RWPE2 (cell line): ENCODE results near the gene TST.

ENCODE experiments used
- ATAC-seq: fragments of 200-7000 bp; cut with Tn5 transposase; 3 replicates; pipeline ENCODE4 v1.9.1; 2021; ENCODE audit warnings: low read depth
- DNase-seq: peaks from one replicate; pipeline ENCODE4 v3.0.0-alpha.2; 2020; ENCODE audit warnings: low spot score
- H3K27ac ChIP-seq: fragments of 450-650 bp; 2 replicates; pipeline ENCODE4 v1.5.1; 2017; ENCODE audit warnings: mild to moderate bottlenecking; ENCODE audit not compliant: poor library complexity, severe bottlenecking
- H3K27me3 ChIP-seq: fragments of 250-450 bp; sonication (Bioruptor Pico); 2 replicates; pipeline ENCODE4 v1.5.1; 2021; ENCODE audit warnings: mild to moderate bottlenecking, moderate library complexity; ENCODE audit not compliant: insufficient read depth, poor library complexity, severe bottlenecking
- H3K36me3 ChIP-seq: fragments of 250-450 bp; sonication (Bioruptor Pico); 2 replicates; pipeline ENCODE4 v1.5.1; 2020; ENCODE audit warnings: low read depth, mild to moderate bottlenecking, moderate library complexity
- H3K4me1 ChIP-seq: fragments of 250-450 bp; sonication (Bioruptor Pico); 2 replicates; pipeline ENCODE4 v1.5.1; 2021; ENCODE audit warnings: mild to moderate bottlenecking, moderate library complexity; ENCODE audit not compliant: insufficient read depth, poor library complexity, severe bottlenecking
- H3K4me3 ChIP-seq: fragments of 250-450 bp; sonication (Bioruptor Pico); 2 replicates; pipeline ENCODE4 v1.5.1; 2021; ENCODE audit warnings: mild to moderate bottlenecking, moderate library complexity; ENCODE audit not compliant: severe bottlenecking
- H3K9me3 ChIP-seq: fragments of 250-450 bp; sonication (Bioruptor Pico); 2 replicates; pipeline ENCODE4 v1.5.1; 2021; ENCODE audit warnings: mild to moderate bottlenecking, moderate library complexity; ENCODE audit not compliant: severe bottlenecking
- TF ChIP-seq, protein P1 (sequence below): fragments of 450-650 bp; IDR thresholded peaks from one replicate; pipeline ENCODE4 v1.5.1; 2017; ENCODE audit warnings: mild to moderate bottlenecking, moderate library complexity; ENCODE audit not compliant: poor library complexity, severe bottlenecking

Gene TST

GRCh38 chr22:37010976-37011375, 8.3 kb downstream of the TST start:
- TF ChIP-seq, protein P1, sequence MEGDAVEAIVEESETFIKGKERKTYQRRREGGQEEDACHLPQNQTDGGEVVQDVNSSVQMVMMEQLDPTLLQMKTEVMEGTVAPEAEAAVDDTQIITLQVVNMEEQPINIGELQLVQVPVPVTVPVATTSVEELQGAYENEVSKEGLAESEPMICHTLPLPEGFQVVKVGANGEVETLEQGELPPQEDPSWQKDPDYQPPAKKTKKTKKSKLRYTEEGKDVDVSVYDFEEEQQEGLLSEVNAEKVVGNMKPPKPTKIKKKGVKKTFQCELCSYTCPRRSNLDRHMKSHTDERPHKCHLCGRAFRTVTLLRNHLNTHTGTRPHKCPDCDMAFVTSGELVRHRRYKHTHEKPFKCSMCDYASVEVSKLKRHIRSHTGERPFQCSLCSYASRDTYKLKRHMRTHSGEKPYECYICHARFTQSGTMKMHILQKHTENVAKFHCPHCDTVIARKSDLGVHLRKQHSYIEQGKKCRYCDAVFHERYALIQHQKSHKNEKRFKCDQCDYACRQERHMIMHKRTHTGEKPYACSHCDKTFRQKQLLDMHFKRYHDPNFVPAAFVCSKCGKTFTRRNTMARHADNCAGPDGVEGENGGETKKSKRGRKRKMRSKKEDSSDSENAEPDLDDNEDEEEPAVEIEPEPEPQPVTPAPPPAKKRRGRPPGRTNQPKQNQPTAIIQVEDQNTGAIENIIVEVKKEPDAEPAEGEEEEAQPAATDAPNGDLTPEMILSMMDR = no peak
- DNase-seq (no peak), ATAC-seq (no peak)
- Histone ChIP-seq H3K4me1 (no peaks in the 10 kb centered on the region), H3K27me3 (no peaks in the 10 kb centered on the region), H3K36me3 (no peaks in the 10 kb centered on the region), H3K9me3 (no peaks in the 10 kb centered on the region), H3K27ac (no peak overlapping the region), H3K4me3 (no peak overlapping the region)

DNA sequence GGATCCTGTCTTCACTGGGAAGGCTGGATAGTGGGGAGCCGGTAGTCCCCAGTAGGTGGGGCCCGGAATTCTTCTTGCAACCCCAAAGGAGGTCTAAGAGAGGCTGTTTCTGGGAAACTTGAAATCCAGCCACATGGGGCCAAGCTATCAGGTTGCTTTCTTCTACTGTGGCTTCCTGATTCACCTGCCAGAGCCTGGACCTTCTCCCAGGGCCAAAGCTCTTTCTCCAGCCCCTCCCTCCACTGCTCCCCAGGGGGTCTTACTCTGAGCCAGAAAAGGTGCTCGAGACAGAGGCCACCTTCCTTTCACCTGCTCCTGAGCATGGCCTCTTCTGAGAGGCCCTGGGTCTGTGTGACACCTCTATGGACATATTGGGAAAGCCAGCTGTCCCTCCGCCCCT, 9.1 kb downstream of the TST start:
- Histone ChIP-seq H3K27me3 (no peaks in the 10 kb centered on the region), H3K4me3 (no peak overlapping the region), H3K36me3 (no peaks in the 10 kb centered on the region), H3K9me3 (no peaks in the 10 kb centered on the region), H3K27ac (no peak overlapping the region), H3K4me1 (no peaks in the 10 kb centered on the region)
- DNase-seq (no peak), ATAC-seq (no peak)
- TF ChIP-seq, protein P1 = no peak

DNA sequence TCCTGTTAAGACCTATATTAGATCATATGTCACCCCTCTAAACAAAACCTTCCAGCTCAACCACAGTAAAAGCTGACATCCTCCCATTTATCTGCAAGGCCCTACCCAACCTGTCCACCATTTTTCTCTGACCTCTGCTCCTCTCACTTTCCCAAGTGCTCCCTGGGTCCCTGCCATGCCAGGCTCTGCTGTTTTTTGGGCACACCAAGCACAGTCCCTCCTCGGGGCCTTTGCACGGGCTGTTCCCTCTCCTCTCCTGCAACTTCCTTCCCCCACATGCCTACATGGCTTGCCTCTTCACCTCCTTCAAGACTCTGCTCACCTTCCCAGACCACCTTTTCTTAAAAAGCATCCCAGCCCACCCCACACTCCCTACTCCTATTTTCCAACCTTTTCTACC, 9.8 kb downstream of the TST start:
- Histone ChIP-seq H3K27ac (no peak overlapping the region), H3K4me1 (no peaks in the 10 kb centered on the region), H3K9me3 (no peaks in the 10 kb centered on the region), H3K4me3 (no peak overlapping the region), H3K27me3 (no peaks in the 10 kb centered on the region), H3K36me3 (no peaks in the 10 kb centered on the region)
- TF ChIP-seq, protein P1 = no peak
- DNase-seq = no peak
- ATAC-seq = no peak

DNA sequence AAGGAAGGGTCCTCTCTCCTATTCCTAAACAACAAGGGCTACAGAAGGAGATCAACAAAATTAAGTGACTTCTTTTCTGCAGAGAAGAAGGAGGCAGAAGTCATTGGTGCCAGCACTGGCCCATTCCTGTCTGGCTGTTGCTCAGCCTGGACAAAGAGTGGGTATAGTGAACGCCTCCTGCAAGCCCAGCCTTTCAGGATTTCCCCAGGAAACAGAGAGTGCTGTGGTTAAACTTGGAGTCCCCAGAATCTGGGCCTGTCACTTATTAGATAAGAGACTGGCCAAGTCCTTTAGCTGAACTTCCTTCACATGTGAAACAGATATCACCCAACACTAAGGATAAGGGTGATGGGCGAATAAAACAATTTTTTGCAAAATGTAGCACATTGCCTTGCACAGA, 10.9 kb downstream of the TST start:
- H3K4me1 ChIP-seq = no peaks in the 10 kb centered on the region
- H3K36me3 ChIP-seq = no peaks in the 10 kb centered on the region
- DNase-seq (no peak), ATAC-seq (no peak)
- TF ChIP-seq, protein P1 = no peak
- H3K4me3 ChIP-seq = no peak overlapping the region
- H3K27me3 ChIP-seq = no peaks in the 10 kb centered on the region
- H3K9me3 ChIP-seq = no peaks in the 10 kb centered on the region
- no peak overlapping the region for H3K27ac ChIP-seq

DNA sequence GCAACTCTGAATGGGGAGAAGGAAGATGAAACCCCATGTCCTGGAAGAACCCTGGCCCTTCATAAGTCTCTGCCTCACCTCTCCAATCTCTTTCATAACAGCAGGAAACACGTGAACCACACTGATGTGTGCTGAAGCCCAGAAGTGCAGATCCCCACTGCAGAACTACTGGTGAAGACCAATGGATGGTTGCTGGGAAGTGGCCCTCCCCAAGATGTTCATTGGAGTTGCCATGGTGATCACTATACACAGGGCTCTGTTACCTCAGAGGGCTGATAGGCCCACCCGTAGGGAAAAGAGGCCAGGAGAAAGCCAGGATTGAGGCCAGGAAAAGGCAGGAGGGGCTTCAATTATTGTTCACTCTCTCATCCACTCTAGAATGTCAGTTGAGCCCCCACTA, 11.6 kb downstream of the TST start:
- no peaks in the 10 kb centered on the region for H3K36me3 ChIP-seq
- no peaks in the 10 kb centered on the region for H3K4me1 ChIP-seq
- no peak overlapping the region for H3K4me3 ChIP-seq
- H3K27me3 ChIP-seq = no peaks in the 10 kb centered on the region
- DNase-seq = no peak
- H3K9me3 ChIP-seq = no peaks in the 10 kb centered on the region
- H3K27ac ChIP-seq = no peak overlapping the region
- no peak for ATAC-seq
- TF ChIP-seq, protein P1 = no peak
